Esophagus muscularis mucosa (tissue), 4 donors: Measurements from ENCODE around the gene N4BP2L1. TPM values are rescaled to one million over a fixed set of nuclear protein-coding genes. Genes with fewer than 3 reads are reported as not detected.

Experiments used
- DNase-seq: peaks from one replicate; pipeline ENCODE4 v3.0.0-alpha.2; 2017; ENCODE audit errors: extremely low spot score
- H3K27ac ChIP-seq, 4 donors: fragments of 200-600 bp; sonication (generic); replicated peaks in 1 of 4; 1 replicate in 3 of 4; 2 replicates in 1 of 4; pipeline ENCODE4 v1.5.1; 2016 to 2019; ENCODE audit warnings: mild to moderate bottlenecking in 1 of 4
- H3K27me3 ChIP-seq, 4 donors: fragments of 200-600 bp; sonication (generic); one replicate each; pipeline versions ENCODE4 v1.5.1 to v1.6.0; 2016 to 2019
- H3K36me3 ChIP-seq, 4 donors: fragments of 200-600 bp; sonication (generic); one replicate each; pipeline ENCODE4 v1.5.1; 2016 to 2019
- H3K4me1 ChIP-seq, 4 donors: fragments of 200-600 bp; sonication (generic); one replicate each; pipeline ENCODE4 v1.5.1; 2016 to 2019
- H3K4me3 ChIP-seq, 4 donors: fragments of 200-600 bp; sonication (generic); 1 replicate in 2 of 4; 2 replicates in 2 of 4; pipeline ENCODE4 v1.5.1; 2016 to 2019; ENCODE audit warnings: mild to moderate bottlenecking in 4 of 4, moderate library complexity in 1 of 4
- H3K9me3 ChIP-seq, 4 donors: fragments of 200-600 bp; sonication (generic); 1 replicate in 3 of 4; 2 replicates in 1 of 4; pipeline ENCODE4 v1.5.1; 2016 to 2019
- EP300 ChIP-seq: sonication (generic); formaldehyde crosslinking; IDR thresholded peaks from one replicate; pipeline ENCODE4 v1.6.1; 2017; ENCODE audit warnings: antibody characterized with exemption
- POLR2A ChIP-seq: fragments of 450-650 bp; IDR thresholded peaks from one replicate; pipeline ENCODE4 v1.6.1; 2017; ENCODE audit warnings: antibody characterized with exemption, moderate library complexity, mild to moderate bottlenecking, low read depth
- POLR2AphosphoS5 ChIP-seq, 2 donors: sonication (generic); formaldehyde crosslinking; IDR thresholded peaks; one replicate each; pipeline ENCODE4 v1.6.1; 2017; ENCODE audit warnings: antibody characterized with exemption in 2 of 2
- WGBS: methylation state at CpG from one replicate; pipeline ENCODE4 v1.1.5; 2018; 5-methylcytosine and 5-hydroxymethylcytosine counted together
- intact Hi-C: fragments of 100-400 bp; cut with DNase I; formaldehyde crosslinking; loops from one replicate; pipeline ENCODE4 v1.15.1; 2023
- total RNA-seq, 4 donors: library from RNA; depleted of rRNA; stranded (reverse); fragments of >200 nt; gene quantifications; one replicate each; pipeline versions ENCODE4 v1.1.0 to v1.2.1, GENCODE V29; 2016
- TF ChIP-seq, protein P1 (sequence below), 3 experiments: fragments of 200-600 bp in 2 of 3; fragments of 450-650 bp in 1 of 3; sonication (generic) in 2 of 3; IDR thresholded peaks; one replicate each; pipeline ENCODE4 v1.5.1; 2017 to 2019; ENCODE audit warnings: antibody characterized with exemption in 3 of 3, mild to moderate bottlenecking in 2 of 3, moderate library complexity in 1 of 3

Gene N4BP2L1
- total RNA-seq, 4 donors from 2014 or later: 9.0 to 19.6 (median 11.6) TPM

- H3K27ac ChIP-seq: peak overlapping the region; percentile 89 to 92 (median 91)
- H3K9me3 ChIP-seq: no peaks in the 10 kb centered on the region
- H3K36me3 ChIP-seq: peaks cover 0 to 6% (median 4%) of the 10 kb centered on the region in 4 donors
- H3K4me1 ChIP-seq: peaks cover 18 to 43% (median 29%) of the 10 kb centered on the region in 4 donors
- H3K4me3 ChIP-seq: peak overlapping the region; percentile 87 to 92 (median 90)
- no peaks in the 10 kb centered on the region for H3K27me3 ChIP-seq
- TF ChIP-seq POLR2AphosphoS5 (IDR thresholded peaks at IDR 0.05): peak; percentile 13 to 33
- TF ChIP-seq EP300: no peak
- intact Hi-C loops: loop anchor here (5.0 kb wide), 1 partner anchor 110 kb away; the partner anchor contains the start of gene N4BP2L2
- peak; percentile 92 for DNase-seq
- 3% methylated on average over 34 of the region's 90 CpGs for WGBS
These were observed 709 bp downstream of the N4BP2L1 start for GRCh38 chr13:32426990-32427851.

DNA sequence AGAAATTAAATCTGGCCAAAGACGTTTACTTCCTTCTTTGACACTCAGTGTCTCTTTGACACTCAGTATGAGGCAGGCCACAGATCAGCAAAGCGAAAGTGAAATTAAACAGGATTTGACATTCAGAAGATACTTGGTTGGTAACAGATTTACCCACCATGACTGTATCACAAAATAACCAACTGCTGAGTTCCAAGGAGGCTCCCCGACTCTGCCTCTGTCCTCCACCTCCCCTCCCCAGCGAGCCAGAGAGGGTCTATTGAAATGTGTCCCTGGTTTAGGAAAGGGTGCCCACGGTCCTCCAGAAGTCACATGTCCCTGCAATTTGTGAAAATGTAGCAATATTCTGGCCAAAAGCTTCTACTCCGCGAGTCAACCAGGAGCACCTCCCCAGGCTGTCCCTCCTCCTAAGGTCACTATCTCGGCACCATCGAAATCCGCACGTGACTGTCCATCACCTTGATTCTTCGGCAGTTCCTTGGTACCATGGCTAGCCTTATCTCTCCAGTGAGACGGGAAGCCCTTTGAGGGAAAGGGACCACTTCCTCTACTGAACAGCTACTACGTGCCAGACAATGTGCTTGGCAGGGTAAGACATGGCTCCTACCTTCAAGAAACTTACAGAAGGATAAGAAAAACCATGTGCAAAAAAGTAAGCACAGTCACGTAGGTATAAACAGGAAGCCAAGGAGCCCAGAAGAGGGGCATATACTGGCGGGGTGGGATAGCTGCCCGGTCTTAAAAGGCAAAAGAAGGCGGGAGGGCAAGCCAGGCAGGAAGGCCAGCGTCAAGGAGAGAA is 1.5 kb downstream of the N4BP2L1 start:
- Histone ChIP-seq H3K36me3 (no peaks in the 10 kb centered on the region), H3K4me1 (peaks cover 18 to 43% (median 29%) of the 10 kb centered on the region in 4 donors), H3K27ac (peak overlapping the region; percentile 89 to 92 (median 91)), H3K4me3 (peak overlapping the region; percentile 87 to 92 (median 90)), H3K9me3 (no peaks in the 10 kb centered on the region), H3K27me3 (no peaks in the 10 kb centered on the region)
- no peak for DNase-seq
- TF ChIP-seq EP300 (no peak), POLR2AphosphoS5 (IDR thresholded peaks at IDR 0.05) (no peak), POLR2A (no peak)
- TF ChIP-seq, protein P1, sequence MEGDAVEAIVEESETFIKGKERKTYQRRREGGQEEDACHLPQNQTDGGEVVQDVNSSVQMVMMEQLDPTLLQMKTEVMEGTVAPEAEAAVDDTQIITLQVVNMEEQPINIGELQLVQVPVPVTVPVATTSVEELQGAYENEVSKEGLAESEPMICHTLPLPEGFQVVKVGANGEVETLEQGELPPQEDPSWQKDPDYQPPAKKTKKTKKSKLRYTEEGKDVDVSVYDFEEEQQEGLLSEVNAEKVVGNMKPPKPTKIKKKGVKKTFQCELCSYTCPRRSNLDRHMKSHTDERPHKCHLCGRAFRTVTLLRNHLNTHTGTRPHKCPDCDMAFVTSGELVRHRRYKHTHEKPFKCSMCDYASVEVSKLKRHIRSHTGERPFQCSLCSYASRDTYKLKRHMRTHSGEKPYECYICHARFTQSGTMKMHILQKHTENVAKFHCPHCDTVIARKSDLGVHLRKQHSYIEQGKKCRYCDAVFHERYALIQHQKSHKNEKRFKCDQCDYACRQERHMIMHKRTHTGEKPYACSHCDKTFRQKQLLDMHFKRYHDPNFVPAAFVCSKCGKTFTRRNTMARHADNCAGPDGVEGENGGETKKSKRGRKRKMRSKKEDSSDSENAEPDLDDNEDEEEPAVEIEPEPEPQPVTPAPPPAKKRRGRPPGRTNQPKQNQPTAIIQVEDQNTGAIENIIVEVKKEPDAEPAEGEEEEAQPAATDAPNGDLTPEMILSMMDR (IDR thresholded peaks at IDR 0.05): no peak
- intact Hi-C loops: loop anchor here (5.0 kb wide), 1 partner anchor 111 kb away; the partner anchor contains the start of gene N4BP2L2
- WGBS: 56% methylated on average over 19 of the region's 19 CpGs

DNA sequence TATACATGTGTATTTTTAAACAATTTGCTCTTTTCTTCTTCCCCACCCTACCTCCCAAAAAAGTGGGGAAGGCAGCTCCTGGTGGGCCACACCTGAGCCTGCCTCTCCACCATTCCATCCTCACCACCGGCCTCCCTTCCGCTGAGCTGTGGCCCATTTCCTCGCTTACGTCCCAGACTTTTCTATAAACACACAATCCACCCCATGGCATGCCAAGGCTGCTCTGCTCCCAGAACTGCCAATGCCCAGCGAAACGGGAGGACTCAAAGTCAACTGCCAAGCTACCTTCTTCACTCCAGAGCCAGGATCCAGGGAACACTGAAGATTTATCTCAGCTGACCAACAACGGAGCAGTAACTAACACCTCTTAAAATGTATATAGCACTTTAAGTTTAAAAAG is 2.8 kb downstream of the N4BP2L1 start:
- Histone ChIP-seq H3K4me1 (peaks cover 18 to 43% (median 29%) of the 10 kb centered on the region in 4 donors), H3K36me3 (peaks cover 0 to 1% (median under 1%) of the 10 kb centered on the region in 4 donors), H3K27ac (no peak overlapping the region), H3K9me3 (no peaks in the 10 kb centered on the region), H3K27me3 (no peaks in the 10 kb centered on the region), H3K4me3 (no peak overlapping the region)
- TF ChIP-seq POLR2A (no peak), EP300 (no peak), POLR2AphosphoS5 (IDR thresholded peaks at IDR 0.05) (no peak)
- TF ChIP-seq, protein P1 (IDR thresholded peaks at IDR 0.05): no peak
- no peak for DNase-seq
- intact Hi-C loops: loop anchor here (5.0 kb wide), 1 partner anchor 112 kb away; the partner anchor contains the start of gene N4BP2L2
- 92% methylated on average over 7 of the region's 7 CpGs for WGBS

GRCh38 chr13:32423592-32423991 is 4.3 kb downstream of the N4BP2L1 start:
- Histone ChIP-seq H3K36me3 (peaks cover 0 to 6% (median 3%) of the 10 kb centered on the region in 4 donors), H3K4me3 (no peak overlapping the region), H3K9me3 (no peaks in the 10 kb centered on the region), H3K27ac (no peak overlapping the region), H3K27me3 (no peaks in the 10 kb centered on the region), H3K4me1 (peaks cover 10 to 33% (median 23%) of the 10 kb centered on the region in 4 donors)
- WGBS: 75% methylated on average over 3 of the region's 3 CpGs
- no peak for DNase-seq
- intact Hi-C loops: no loop called here
- TF ChIP-seq EP300 (no peak), POLR2AphosphoS5 (IDR thresholded peaks at IDR 0.05) (no peak)

GRCh38 chr13:32419862-32420261 is 8.1 kb downstream of the N4BP2L1 start:
- Histone ChIP-seq H3K9me3 (no peaks in the 10 kb centered on the region), H3K27ac (no peak overlapping the region)

More at GRCh38 chr13:32419862-32420261, 8.1 kb downstream of the N4BP2L1 start:
- no peak for TF ChIP-seq POLR2A
- TF ChIP-seq POLR2AphosphoS5 (IDR thresholded peaks at IDR 0.05): no peak
- TF ChIP-seq EP300: no peak
- TF ChIP-seq, protein P1 (IDR thresholded peaks at IDR 0.05): no peak
- DNase-seq: no peak
- no peak overlapping the region for H3K4me3 ChIP-seq
- H3K4me1 ChIP-seq: peaks cover 0 to 9% (median under 1%) of the 10 kb centered on the region in 4 donors
- peaks cover 0 to 6% (median 3%) of the 10 kb centered on the region in 4 donors for H3K36me3 ChIP-seq
- H3K27me3 ChIP-seq: no peaks in the 10 kb centered on the region
- intact Hi-C loops: no loop called here
- WGBS: 90% methylated on average over 2 of the region's 2 CpGs
